PFSK-1 (cell line): ENCODE results near the gene WFDC5.

ENCODE experiments used
- POLR2AphosphoS5 ChIP-seq: IDR thresholded peaks from 2 replicates; pipeline ENCODE4 v1.6.1; 2012; ENCODE audit warnings: low read depth, mild to moderate bottlenecking, control low read depth, low read length, moderate library complexity
- SIN3A ChIP-seq: IDR thresholded peaks from 2 replicates; pipeline ENCODE4 v1.6.1; 2012; ENCODE audit warnings: mild to moderate bottlenecking, low read length, moderate library complexity, borderline replicate concordance; ENCODE audit not compliant: insufficient read depth
- TAF1 ChIP-seq: IDR thresholded peaks from 2 replicates; pipeline ENCODE4 v1.6.1; 2012; ENCODE audit warnings: low read length, control low read depth, borderline replicate concordance; ENCODE audit not compliant: insufficient read depth
- TF ChIP-seq, protein P1 (sequence below), 2 experiments: IDR thresholded peaks; 2 replicates each; pipeline versions ENCODE4 v1.6.1 to v1.8.0; 2011 to 2012; ENCODE audit warnings: low read depth in 2 of 2, low read length in 2 of 2, control low read depth in 1 of 2, inconsistent platforms in 1 of 2, mild to moderate bottlenecking in 1 of 2, moderate library complexity in 1 of 2; ENCODE audit not compliant: insufficient read depth in 1 of 2

DNA sequence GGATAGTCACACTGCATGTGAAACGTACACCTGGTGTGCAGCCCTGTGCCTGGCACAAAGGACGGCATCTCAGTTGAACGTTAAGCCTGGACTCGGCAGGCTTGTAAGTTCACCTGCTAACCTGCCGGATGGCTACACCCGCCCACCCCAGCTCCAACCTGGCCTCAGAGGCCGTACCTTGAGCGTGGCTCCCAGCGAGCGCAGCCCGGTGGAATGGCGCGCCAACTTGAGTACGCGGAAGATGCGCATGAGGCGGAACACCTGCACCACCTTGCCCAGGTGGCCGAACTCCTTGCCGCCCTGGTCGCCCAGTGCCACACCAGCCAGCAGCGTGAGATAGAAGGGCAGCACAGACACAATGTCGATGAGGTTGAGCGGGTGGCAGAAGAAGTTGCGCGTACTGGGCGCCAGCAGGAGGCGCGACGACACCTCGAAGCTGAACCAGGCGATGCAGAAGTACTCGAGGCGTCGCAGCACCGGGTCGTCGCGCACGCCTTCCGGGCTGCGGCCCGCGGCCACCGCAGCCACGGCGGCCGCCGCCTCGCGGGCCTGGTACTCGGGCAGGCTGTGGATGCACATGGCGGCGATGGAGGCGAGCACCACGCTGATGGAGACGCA, 17.4 kb downstream of the WFDC5 start:
- TF ChIP-seq POLR2AphosphoS5 (no peak), TAF1 (no peak), SIN3A (no peak)
- TF ChIP-seq, protein P1, sequence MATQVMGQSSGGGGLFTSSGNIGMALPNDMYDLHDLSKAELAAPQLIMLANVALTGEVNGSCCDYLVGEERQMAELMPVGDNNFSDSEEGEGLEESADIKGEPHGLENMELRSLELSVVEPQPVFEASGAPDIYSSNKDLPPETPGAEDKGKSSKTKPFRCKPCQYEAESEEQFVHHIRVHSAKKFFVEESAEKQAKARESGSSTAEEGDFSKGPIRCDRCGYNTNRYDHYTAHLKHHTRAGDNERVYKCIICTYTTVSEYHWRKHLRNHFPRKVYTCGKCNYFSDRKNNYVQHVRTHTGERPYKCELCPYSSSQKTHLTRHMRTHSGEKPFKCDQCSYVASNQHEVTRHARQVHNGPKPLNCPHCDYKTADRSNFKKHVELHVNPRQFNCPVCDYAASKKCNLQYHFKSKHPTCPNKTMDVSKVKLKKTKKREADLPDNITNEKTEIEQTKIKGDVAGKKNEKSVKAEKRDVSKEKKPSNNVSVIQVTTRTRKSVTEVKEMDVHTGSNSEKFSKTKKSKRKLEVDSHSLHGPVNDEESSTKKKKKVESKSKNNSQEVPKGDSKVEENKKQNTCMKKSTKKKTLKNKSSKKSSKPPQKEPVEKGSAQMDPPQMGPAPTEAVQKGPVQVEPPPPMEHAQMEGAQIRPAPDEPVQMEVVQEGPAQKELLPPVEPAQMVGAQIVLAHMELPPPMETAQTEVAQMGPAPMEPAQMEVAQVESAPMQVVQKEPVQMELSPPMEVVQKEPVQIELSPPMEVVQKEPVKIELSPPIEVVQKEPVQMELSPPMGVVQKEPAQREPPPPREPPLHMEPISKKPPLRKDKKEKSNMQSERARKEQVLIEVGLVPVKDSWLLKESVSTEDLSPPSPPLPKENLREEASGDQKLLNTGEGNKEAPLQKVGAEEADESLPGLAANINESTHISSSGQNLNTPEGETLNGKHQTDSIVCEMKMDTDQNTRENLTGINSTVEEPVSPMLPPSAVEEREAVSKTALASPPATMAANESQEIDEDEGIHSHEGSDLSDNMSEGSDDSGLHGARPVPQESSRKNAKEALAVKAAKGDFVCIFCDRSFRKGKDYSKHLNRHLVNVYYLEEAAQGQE (IDR thresholded peaks at IDR 0.05; ENCODE audit: insufficient read depth in 1 of 2, low read depth in 2 of 2, low read length in 2 of 2), result no peak
